CD4-positive, CD25-positive, alpha-beta regulatory T cell (primary cell): ENCODE data around the gene HOXC6. TPM values are rescaled to one million over a fixed set of nuclear protein-coding genes. Genes with fewer than 3 reads are reported as not detected.
"Not testable (repeated sequence)": the region's sequence is repeated elsewhere in the genome, so short reads cannot be mapped to it uniquely, and the experiment has no call there.

Source experiments
- ATAC-seq, 2 donors: fragments of 150-1000 bp; cut with Tn5 transposase; one replicate each; pipeline ENCODE4 v1.10.0; 2021; ENCODE audit warnings: low read depth in 2 of 2, moderate number of reproducible peaks in 2 of 2, moderate library complexity in 1 of 2
- DNase-seq, 3 donors: peaks; one replicate each; pipeline versions ENCODE4 v3.0.0 to v3.0.0-alpha.2; 2012 to 2022; ENCODE audit warnings: mixed read lengths in 1 of 3
- H3K27ac ChIP-seq: one replicate; pipeline ENCODE4 v1.7.0; 2013; ENCODE audit warnings: mild to moderate bottlenecking, low read length; ENCODE audit not compliant: insufficient read depth, poor library complexity, severe bottlenecking
- H3K27me3 ChIP-seq: one replicate; pipeline ENCODE4 v1.7.0; 2013; ENCODE audit warnings: low read length; ENCODE audit not compliant: control insufficient read depth, insufficient read depth
- H3K36me3 ChIP-seq: one replicate; pipeline ENCODE4 v1.7.0; 2013; ENCODE audit warnings: mild to moderate bottlenecking, low read length, moderate library complexity; ENCODE audit not compliant: control insufficient read depth, insufficient read depth
- H3K4me1 ChIP-seq: 2 replicates; pipeline ENCODE4 v1.7.0; 2013; ENCODE audit warnings: mild to moderate bottlenecking, low read length; ENCODE audit not compliant: insufficient read depth, control insufficient read depth, poor library complexity, severe bottlenecking
- H3K4me3 ChIP-seq: one replicate; pipeline ENCODE4 v1.7.0; 2013; ENCODE audit warnings: low read depth, mild to moderate bottlenecking, low read length, moderate library complexity
- H3K9me3 ChIP-seq, 2 experiments: 1 replicate in 1 of 2; 2 replicates in 1 of 2; pipeline ENCODE4 v1.7.0; 2013; ENCODE audit warnings: low read length in 2 of 2, mild to moderate bottlenecking in 1 of 2, moderate library complexity in 1 of 2; ENCODE audit not compliant: control insufficient read depth in 2 of 2
- H3K27ac Mint-ChIP-seq, 3 donors: one replicate each; pipeline ENCODE4 v1.8.0; 2020 to 2022; ENCODE audit warnings: mild to moderate bottlenecking in 3 of 3, mixed read lengths in 3 of 3, moderate library complexity in 2 of 3
- H3K27me3 Mint-ChIP-seq: one replicate; pipeline ENCODE4 v1.8.0; 2022; ENCODE audit warnings: mild to moderate bottlenecking, mixed read lengths
- H3K36me3 Mint-ChIP-seq: one replicate; pipeline ENCODE4 v1.8.0; 2020; ENCODE audit warnings: mixed read lengths
- H3K4me1 Mint-ChIP-seq, 4 donors: one replicate each; pipeline ENCODE4 v1.8.0; 2020 to 2022; ENCODE audit warnings: mixed read lengths in 4 of 4, mild to moderate bottlenecking in 1 of 4
- H3K4me3 Mint-ChIP-seq, 4 donors: one replicate each; pipeline ENCODE4 v1.8.0; 2020 to 2022; ENCODE audit warnings: mild to moderate bottlenecking in 4 of 4, mixed read lengths in 4 of 4, moderate library complexity in 3 of 4
- H3K9me3 Mint-ChIP-seq, 7 donors: one replicate each; pipeline ENCODE4 v1.8.0; 2020 to 2022; ENCODE audit warnings: mixed read lengths in 7 of 7, mild to moderate bottlenecking in 3 of 7, moderate library complexity in 2 of 7
- polyA plus RNA-seq, 4 donors: library from polyadenylated mRNA; unstranded; fragments of 300-500 nt; fragmentation: Illumina TruSeq; gene quantifications; one replicate each; pipeline ENCODE4 v1.2.3, GENCODE V29; 2021
- total RNA-seq: library from RNA; stranded (reverse); gene quantifications from one replicate; pipeline ENCODE4 v1.2.3, GENCODE V29; 2022

The HOXC6 gene
- total and polyA plus RNA-seq, 5 donors from 2014 or later: not detected

DNA sequence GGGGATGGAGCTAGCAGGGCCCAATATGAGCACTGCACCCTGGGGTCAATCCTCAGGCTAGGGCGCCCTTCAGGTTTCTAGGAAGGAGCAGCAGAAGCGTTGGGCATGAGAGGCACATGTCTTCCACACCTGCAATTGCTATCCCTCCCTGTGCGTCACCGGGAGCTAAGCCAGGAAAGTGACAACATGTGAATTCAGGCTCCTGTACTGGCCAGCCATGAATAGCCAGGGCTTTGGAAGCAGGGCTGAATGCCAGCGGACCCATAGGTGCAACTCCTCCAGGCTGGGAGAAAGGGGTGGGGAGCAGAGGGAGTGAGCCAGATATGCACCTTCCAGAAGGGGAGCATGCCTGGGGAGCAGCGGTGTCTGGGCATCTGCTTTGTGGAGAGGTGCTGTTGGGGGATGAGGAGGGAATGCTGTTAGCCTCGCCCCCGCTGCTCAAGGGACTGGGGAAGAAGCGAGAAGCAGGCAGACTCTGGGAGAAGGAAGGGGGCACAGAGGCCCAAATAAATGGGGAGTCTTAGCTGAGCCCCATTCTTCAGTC, 10.7 kb downstream of the HOXC6 start:
- H3K27ac Mint-ChIP-seq: no peak overlapping the region
- H3K27ac ChIP-seq: no peak overlapping the region
- H3K27me3 Mint-ChIP-seq: peaks cover 85% of the 10 kb centered on the region
- peaks cover 0 to 4% (median 0%) of the 10 kb centered on the region in 7 donors for H3K9me3 Mint-ChIP-seq
- H3K27me3 ChIP-seq: peaks cover 32% of the 10 kb centered on the region
- H3K9me3 ChIP-seq: no peaks in the 10 kb centered on the region
- no peak overlapping the region for H3K4me3 ChIP-seq
- peak overlapping the region in 1 of 4 donors; percentile 2 for H3K4me3 Mint-ChIP-seq
- no peaks in the 10 kb centered on the region for H3K36me3 Mint-ChIP-seq
- peaks cover 0 to 9% (median 5%) of the 10 kb centered on the region in 4 donors for H3K4me1 Mint-ChIP-seq
- DNase-seq (no peak), ATAC-seq (no peak)
- no peaks in the 10 kb centered on the region for H3K36me3 ChIP-seq
- peaks cover 4% of the 10 kb centered on the region for H3K4me1 ChIP-seq

DNA sequence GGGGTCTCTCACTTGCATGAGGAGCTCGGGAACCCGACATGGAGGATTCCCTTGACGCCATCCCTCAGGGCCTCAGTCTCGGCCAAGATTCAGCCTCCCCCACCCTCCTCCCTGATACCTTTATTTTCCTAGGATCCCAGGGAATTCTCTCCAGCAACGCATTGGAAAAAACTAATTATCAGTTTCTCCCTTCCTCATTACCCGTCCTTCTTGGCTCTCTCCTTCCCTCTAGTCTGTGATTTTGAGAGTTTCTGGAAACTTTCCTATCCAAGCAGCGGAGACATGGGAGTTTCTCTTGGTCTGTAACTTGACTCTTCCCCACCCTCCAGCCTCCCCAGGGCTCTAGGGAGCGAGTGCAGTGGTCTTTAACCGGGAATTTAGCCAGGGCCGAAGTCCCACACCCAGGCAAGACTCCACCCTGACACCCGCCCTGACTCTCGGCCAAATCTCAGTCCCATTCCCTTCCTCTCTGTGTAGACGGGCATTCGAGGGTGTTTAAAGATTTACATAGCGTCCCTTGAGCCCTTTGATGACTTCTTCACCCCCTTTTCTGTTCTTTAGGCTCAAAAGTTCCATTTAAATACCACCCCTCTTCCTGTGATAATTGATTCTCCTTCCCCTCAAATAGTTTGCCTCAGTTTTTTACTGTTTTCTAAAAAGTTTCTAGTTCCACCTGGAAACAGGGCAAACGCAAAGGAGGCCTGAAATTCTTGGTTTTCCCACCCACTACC, 11.3 kb downstream of the HOXC6 start:
- no peak overlapping the region for H3K4me3 ChIP-seq
- Mint-ChIP-seq H3K27me3 (peaks cover 87% of the 10 kb centered on the region), H3K27ac (peak overlapping the region in 1 of 3 donors; percentile 27), H3K4me3 (peak overlapping the region in 2 of 4 donors; percentile 2 to 39), H3K4me1 (peaks cover 0 to 6% (median 4%) of the 10 kb centered on the region in 4 donors), H3K36me3 (no peaks in the 10 kb centered on the region), H3K9me3 (peaks cover 0 to 3% (median 0%) of the 10 kb centered on the region in 7 donors)
- H3K4me1 ChIP-seq: no peaks in the 10 kb centered on the region
- DNase-seq (no peak), ATAC-seq (no peak)
- peaks cover 34% of the 10 kb centered on the region for H3K27me3 ChIP-seq
- no peak overlapping the region for H3K27ac ChIP-seq
- no peaks in the 10 kb centered on the region for H3K36me3 ChIP-seq
- H3K9me3 ChIP-seq: no peaks in the 10 kb centered on the region

GRCh38 chr12:54040148-54040494, 11.9 kb downstream of the HOXC6 start:
- H3K27ac ChIP-seq: no peak overlapping the region
- no peaks in the 10 kb centered on the region for H3K4me1 ChIP-seq
- no peaks in the 10 kb centered on the region for H3K36me3 Mint-ChIP-seq
- no peak overlapping the region for H3K27ac Mint-ChIP-seq
- no peaks in the 10 kb centered on the region for H3K36me3 ChIP-seq
- peaks cover 39% of the 10 kb centered on the region for H3K27me3 ChIP-seq
- H3K4me3 ChIP-seq: no peak overlapping the region
- no peak overlapping the region for H3K4me3 Mint-ChIP-seq
- DNase-seq (no peak), ATAC-seq (no peak)
- H3K9me3 ChIP-seq: no peaks in the 10 kb centered on the region
- H3K27me3 Mint-ChIP-seq: peaks cover 87% of the 10 kb centered on the region
- peaks cover 0 to 3% (median 1%) of the 10 kb centered on the region in 4 donors for H3K4me1 Mint-ChIP-seq
- H3K9me3 Mint-ChIP-seq: peaks cover 0 to 2% (median 0%) of the 10 kb centered on the region in 7 donors

GRCh38 chr12:54040648-54041047, 12.4 kb downstream of the HOXC6 start:
- no peak for DNase-seq
- Histone ChIP-seq H3K4me3 (no peak overlapping the region), H3K27ac (no peak overlapping the region), H3K27me3 (peaks cover 40% of the 10 kb centered on the region), H3K36me3 (no peaks in the 10 kb centered on the region), H3K9me3 (no peaks in the 10 kb centered on the region), H3K4me1 (no peaks in the 10 kb centered on the region)
- ATAC-seq: no peak
- peaks cover 87% of the 10 kb centered on the region for H3K27me3 Mint-ChIP-seq
- no peaks in the 10 kb centered on the region for H3K36me3 Mint-ChIP-seq
- H3K4me3 Mint-ChIP-seq: no peak overlapping the region
- H3K9me3 Mint-ChIP-seq: peaks cover 0 to 2% (median 0%) of the 10 kb centered on the region in 7 donors
- peaks cover 0 to 2% (median 0%) of the 10 kb centered on the region in 4 donors for H3K4me1 Mint-ChIP-seq
- H3K27ac Mint-ChIP-seq: no peak overlapping the region

- Mint-ChIP-seq H3K27me3 (peaks cover 87% of the 10 kb centered on the region), H3K9me3 (peaks cover 0 to 2% (median 0%) of the 10 kb centered on the region in 7 donors), H3K4me1 (peaks cover 0 to 2% (median under 1%) of the 10 kb centered on the region in 4 donors), H3K36me3 (no peaks in the 10 kb centered on the region), H3K4me3 (no peak overlapping the region), H3K27ac (peak overlapping the region in 1 of 3 donors; percentile 14)
- Histone ChIP-seq H3K4me3 (no peak overlapping the region), H3K9me3 (no peaks in the 10 kb centered on the region), H3K4me1 (no peaks in the 10 kb centered on the region), H3K27ac (no peak overlapping the region), H3K36me3 (no peaks in the 10 kb centered on the region), H3K27me3 (peaks cover 41% of the 10 kb centered on the region)
- DNase-seq (no peak), ATAC-seq (no peak)
Measured at GRCh38 chr12:54041097-54041690, 13.0 kb downstream of the HOXC6 start.

DNA sequence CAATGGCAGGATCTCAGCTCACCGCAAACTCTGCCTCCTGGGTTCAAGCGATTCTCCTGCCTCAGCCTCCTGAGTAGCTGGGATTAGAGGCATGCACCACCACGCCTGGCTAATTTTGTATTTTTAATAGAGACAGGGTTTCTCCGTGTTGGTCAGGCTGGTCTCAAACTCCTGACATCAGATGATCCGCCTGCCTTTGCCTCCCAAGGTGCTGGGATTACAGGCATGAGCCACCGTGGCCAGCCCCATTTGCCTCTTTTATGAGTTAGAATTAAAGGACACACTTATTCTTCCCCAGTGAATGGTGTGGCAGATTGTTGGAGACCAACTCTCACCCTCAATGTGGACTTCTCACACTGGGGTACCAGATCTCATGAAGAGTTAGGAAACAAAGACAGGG, 13.8 kb downstream of the HOXC6 start:
- not testable (repeated sequence) for H3K9me3 Mint-ChIP-seq, H3K9me3 ChIP-seq, H3K27ac ChIP-seq, H3K36me3 ChIP-seq, H3K36me3 Mint-ChIP-seq, H3K4me1 Mint-ChIP-seq, H3K4me3 Mint-ChIP-seq, DNase-seq, H3K4me1 ChIP-seq, H3K4me3 ChIP-seq, H3K27ac Mint-ChIP-seq, ATAC-seq
- H3K27me3 ChIP-seq: peaks cover 43% of the 10 kb centered on the region
- H3K27me3 Mint-ChIP-seq: peaks cover 84% of the 10 kb centered on the region

DNA sequence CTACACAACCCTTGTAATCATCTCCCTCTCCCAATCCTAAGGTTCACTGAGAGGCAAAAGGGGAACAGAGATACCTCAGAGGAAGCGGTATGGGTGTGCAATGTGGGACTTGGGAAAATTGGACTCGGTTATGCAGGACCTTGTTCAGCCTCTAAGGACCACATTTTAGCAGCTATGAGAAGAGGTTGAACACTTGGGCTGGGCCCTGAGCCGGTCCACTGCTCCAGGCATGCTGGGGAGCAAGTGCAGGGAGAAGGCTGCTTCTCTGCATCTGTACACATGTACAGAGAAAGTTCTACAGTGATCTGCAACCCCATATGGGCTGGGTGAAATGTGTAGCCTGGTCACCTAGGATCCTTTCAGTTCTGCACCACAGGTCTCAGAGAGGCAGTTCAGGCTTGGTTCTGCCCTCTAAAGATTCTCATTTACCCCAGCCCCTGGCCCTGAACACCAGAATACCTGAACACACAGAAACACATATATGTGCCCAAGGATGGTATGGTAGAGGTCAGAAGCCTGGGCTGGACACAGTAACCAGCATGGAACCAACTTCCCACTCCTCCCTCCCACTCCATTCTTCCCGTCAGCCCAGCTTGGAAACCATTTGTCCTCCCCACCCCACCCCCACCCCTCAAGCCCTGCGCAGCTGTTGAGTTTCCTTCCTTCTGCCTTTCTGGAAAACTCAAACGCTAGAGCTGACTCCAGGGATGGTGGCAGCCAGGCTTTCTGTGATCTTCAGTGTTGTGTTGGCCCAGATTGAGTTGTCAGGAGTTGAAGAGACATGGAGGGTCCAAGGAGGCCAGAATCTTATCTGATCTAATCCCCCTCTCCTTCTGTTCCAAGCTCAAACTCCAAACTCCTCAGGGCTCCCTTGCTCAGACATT, 15.0 kb downstream of the HOXC6 start:
- H3K4me3 Mint-ChIP-seq: no peak overlapping the region
- H3K27me3 Mint-ChIP-seq: peaks cover 83% of the 10 kb centered on the region
- peaks cover 0 to 8% (median 4%) of the 10 kb centered on the region in 4 donors for H3K4me1 Mint-ChIP-seq
- Histone ChIP-seq H3K4me3 (no peak overlapping the region), H3K9me3 (no peaks in the 10 kb centered on the region), H3K27me3 (peaks cover 50% of the 10 kb centered on the region), H3K36me3 (no peaks in the 10 kb centered on the region), H3K4me1 (peaks cover 9% of the 10 kb centered on the region), H3K27ac (no peak overlapping the region)
- H3K9me3 Mint-ChIP-seq: peaks cover 0 to 4% (median 0%) of the 10 kb centered on the region in 7 donors
- ATAC-seq (no peak), DNase-seq (no peak)
- no peaks in the 10 kb centered on the region for H3K36me3 Mint-ChIP-seq
- peak overlapping the region in 1 of 3 donors; percentile 14 for H3K27ac Mint-ChIP-seq
